Tibial artery (tissue), 4 donors: ENCODE measurements around the gene THADA.

ENCODE experiments used
- DNase-seq, 2 donors: peaks; one replicate each; pipeline ENCODE4 v3.0.0-alpha.2; 2019
- H3K27ac ChIP-seq, 2 donors: fragments of 200-600 bp; sonication (generic) in 1 of 2; 1 replicate in 1 of 2; 2 replicates in 1 of 2; pipeline ENCODE4 v1.5.1; 2018 to 2019; ENCODE audit warnings: mild to moderate bottlenecking in 1 of 2
- H3K27me3 ChIP-seq, 2 donors: fragments of 200-600 bp; sonication (generic) in 1 of 2; one replicate each; pipeline versions ENCODE4 v1.5.1 to v1.6.0; 2016 to 2019
- H3K36me3 ChIP-seq, 3 donors: fragments of 200-600 bp; sonication (generic) in 2 of 3; one replicate each; pipeline ENCODE4 v1.5.1; 2016 to 2019; ENCODE audit warnings: mild to moderate bottlenecking in 2 of 3
- H3K4me1 ChIP-seq, 4 donors: fragments of 200-600 bp; sonication (generic) in 2 of 4; 1 replicate in 3 of 4; 2 replicates in 1 of 4; pipeline ENCODE4 v1.5.1; 2016 to 2019
- H3K4me3 ChIP-seq, 2 donors: fragments of 200-600 bp; sonication (generic) in 1 of 2; 1 replicate in 1 of 2; 2 replicates in 1 of 2; pipeline ENCODE4 v1.5.1; 2018 to 2019; ENCODE audit warnings: mild to moderate bottlenecking in 2 of 2
- H3K9me3 ChIP-seq, 3 donors: fragments of 200-600 bp; sonication (generic) in 1 of 3; one replicate each; pipeline ENCODE4 v1.5.1; 2016 to 2019
- intact Hi-C: fragments of 100-400 bp; cut with DNase I; formaldehyde crosslinking; loops from one replicate; pipeline ENCODE4 v1.15.0; 2023; ENCODE audit warnings: low total_unique reads
- TF ChIP-seq, protein P1 (sequence below), 2 experiments: fragments of 200-600 bp in 1 of 2; fragments of 450-650 bp in 1 of 2; IDR thresholded peaks; one replicate each; pipeline ENCODE4 v1.5.1; 2017 to 2019; ENCODE audit warnings: antibody characterized with exemption in 2 of 2, mild to moderate bottlenecking in 1 of 2, moderate library complexity in 1 of 2

Gene THADA

DNA sequence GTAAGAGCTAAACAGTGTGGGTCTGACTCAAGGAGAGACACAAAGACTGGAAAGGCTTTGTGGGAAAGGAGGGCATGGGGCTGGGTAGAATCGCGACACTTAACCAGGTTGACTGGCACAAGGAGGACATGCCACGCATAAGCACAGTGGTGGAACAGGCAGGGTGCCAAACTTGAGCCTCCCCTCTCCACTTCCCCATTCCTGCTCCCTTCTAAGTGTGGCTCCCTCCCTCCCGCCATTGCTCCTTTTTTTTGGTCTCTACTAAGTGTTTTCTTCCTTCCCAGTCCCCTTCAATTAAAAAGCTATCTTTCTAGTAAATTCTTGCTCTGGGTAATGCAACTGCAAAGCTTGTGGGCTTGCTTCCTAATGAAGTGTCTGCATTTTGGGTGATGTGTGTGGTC, 329.1 kb downstream of the THADA start:
- intact Hi-C loops: no loop called here
- H3K9me3 ChIP-seq: no peaks in the 10 kb centered on the region
- no peaks in the 10 kb centered on the region for H3K36me3 ChIP-seq
- DNase-seq: peak; percentile 73 to 81
- TF ChIP-seq, protein P1, sequence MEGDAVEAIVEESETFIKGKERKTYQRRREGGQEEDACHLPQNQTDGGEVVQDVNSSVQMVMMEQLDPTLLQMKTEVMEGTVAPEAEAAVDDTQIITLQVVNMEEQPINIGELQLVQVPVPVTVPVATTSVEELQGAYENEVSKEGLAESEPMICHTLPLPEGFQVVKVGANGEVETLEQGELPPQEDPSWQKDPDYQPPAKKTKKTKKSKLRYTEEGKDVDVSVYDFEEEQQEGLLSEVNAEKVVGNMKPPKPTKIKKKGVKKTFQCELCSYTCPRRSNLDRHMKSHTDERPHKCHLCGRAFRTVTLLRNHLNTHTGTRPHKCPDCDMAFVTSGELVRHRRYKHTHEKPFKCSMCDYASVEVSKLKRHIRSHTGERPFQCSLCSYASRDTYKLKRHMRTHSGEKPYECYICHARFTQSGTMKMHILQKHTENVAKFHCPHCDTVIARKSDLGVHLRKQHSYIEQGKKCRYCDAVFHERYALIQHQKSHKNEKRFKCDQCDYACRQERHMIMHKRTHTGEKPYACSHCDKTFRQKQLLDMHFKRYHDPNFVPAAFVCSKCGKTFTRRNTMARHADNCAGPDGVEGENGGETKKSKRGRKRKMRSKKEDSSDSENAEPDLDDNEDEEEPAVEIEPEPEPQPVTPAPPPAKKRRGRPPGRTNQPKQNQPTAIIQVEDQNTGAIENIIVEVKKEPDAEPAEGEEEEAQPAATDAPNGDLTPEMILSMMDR (IDR thresholded peaks at IDR 0.05): no peak
- no peak overlapping the region for H3K4me3 ChIP-seq
- H3K27ac ChIP-seq: peak overlapping the region; percentile 86 to 90
- no peaks in the 10 kb centered on the region for H3K27me3 ChIP-seq
- peaks cover 0 to 74% (median 61%) of the 10 kb centered on the region in 4 donors for H3K4me1 ChIP-seq

DNA sequence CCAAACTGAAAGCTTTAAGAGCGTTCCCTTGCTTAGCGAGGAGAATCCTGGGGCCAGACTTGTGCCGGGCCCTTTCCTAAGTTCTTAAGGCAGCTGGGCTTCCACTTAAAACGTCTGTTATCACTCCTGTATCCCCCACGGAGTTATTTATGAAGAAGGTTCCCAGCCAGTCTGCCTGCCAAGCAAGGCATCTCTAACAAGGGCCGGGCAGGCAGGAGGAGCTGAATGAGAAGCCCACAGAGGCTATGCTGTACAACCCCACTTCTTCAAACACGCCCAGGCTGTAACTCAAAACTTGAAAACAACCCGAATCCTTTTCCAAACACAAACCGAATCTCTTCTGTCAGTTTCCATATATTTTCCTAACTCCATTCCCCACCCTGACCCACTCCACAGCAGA, 330.4 kb downstream of the THADA start:
- H3K4me1 ChIP-seq: peaks cover 0 to 68% (median 56%) of the 10 kb centered on the region in 4 donors
- TF ChIP-seq, protein P1 (IDR thresholded peaks at IDR 0.05): no peak
- H3K27ac ChIP-seq: peak overlapping the region; percentile 86 to 90
- H3K4me3 ChIP-seq: peak overlapping the region in 1 of 2 donors; percentile 1
- intact Hi-C loops: no loop called here
- no peaks in the 10 kb centered on the region for H3K9me3 ChIP-seq
- H3K36me3 ChIP-seq: no peaks in the 10 kb centered on the region
- H3K27me3 ChIP-seq: no peaks in the 10 kb centered on the region
- peak; percentile 43 to 69 for DNase-seq

GRCh38 chr2:43265001-43265400, 330.8 kb downstream of the THADA start:
- Histone ChIP-seq H3K27me3 (no peaks in the 10 kb centered on the region), H3K4me1 (peaks cover 0 to 64% (median 52%) of the 10 kb centered on the region in 4 donors), H3K36me3 (no peaks in the 10 kb centered on the region), H3K9me3 (no peaks in the 10 kb centered on the region), H3K27ac (peak overlapping the region; percentile 86 to 90), H3K4me3 (peak overlapping the region in 1 of 2 donors; percentile 1)
- intact Hi-C loops: no loop called here
- TF ChIP-seq, protein P1 (IDR thresholded peaks at IDR 0.05): no peak
- peak; percentile 53 to 83 for DNase-seq

DNA sequence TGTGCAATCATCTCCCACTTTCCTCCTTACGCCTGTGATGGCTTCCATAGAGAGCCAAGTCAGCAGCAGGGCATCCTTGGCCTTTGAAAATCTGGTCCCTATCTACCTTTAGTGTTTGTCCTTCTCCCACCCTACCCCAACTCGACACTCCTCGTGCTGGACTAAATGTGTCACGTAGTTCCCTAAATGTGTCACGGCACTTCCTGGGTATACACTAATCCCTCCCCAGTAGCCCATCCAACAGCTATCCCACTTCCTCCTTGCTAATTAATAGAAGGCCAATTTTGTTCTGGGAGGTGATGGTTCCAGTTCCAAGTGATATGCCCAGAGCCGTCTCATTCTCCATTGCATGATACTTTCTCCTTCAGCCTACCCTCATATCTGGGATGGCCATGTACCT, 332.9 kb downstream of the THADA start:
- Histone ChIP-seq H3K27ac (no peak overlapping the region), H3K4me3 (no peak overlapping the region), H3K9me3 (no peaks in the 10 kb centered on the region), H3K4me1 (peaks cover 0 to 44% (median 32%) of the 10 kb centered on the region in 4 donors), H3K27me3 (no peaks in the 10 kb centered on the region), H3K36me3 (no peaks in the 10 kb centered on the region)
- intact Hi-C loops: no loop called here
- DNase-seq: no peak
- TF ChIP-seq, protein P1 (IDR thresholded peaks at IDR 0.05): no peak

DNA sequence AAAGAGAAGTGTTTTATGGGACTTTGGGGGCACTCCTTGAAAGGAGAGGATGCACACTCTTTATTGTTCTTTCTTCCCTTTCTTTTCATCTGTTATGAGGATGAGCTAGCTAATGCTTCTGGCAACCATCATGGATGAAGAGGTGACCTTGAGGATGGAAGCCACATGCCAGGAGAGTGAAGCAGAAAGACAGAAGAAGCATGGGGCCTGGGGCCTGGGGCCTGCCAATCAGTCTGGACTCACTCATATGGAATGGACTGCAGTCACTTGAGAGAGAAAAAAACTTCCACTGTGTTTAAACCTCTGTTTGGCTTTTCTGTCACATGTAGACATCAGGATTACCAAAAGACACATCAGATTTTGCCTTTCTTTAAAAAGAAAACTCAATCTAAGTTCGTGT, 333.6 kb downstream of the THADA start:
- no peak for DNase-seq
- H3K27ac ChIP-seq: no peak overlapping the region
- intact Hi-C loops: no loop called here
- no peaks in the 10 kb centered on the region for H3K27me3 ChIP-seq
- no peak overlapping the region for H3K4me3 ChIP-seq
- no peaks in the 10 kb centered on the region for H3K9me3 ChIP-seq
- TF ChIP-seq, protein P1 (IDR thresholded peaks at IDR 0.05): no peak
- peaks cover 0 to 2% (median 2%) of the 10 kb centered on the region in 3 donors for H3K36me3 ChIP-seq
- H3K4me1 ChIP-seq: peaks cover 0 to 36% (median 26%) of the 10 kb centered on the region in 4 donors

DNA sequence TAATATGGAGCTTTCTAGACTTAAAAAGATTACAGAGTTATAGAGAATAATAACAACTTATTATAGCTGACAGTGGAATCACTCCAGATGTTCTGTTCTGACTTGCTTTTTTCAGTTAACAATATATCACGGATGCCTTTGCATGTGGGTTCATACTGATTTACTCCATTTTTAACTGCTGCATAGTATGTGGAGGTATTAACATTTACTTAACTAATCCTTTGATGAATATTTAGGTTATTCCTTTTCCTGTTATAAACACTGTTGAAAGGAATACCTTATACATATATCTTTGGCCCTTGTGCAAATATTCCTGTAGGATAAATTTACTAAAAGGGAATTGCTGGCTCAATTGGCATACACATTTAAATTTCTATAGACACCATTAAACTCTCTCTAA, 336.3 kb downstream of the THADA start:
- TF ChIP-seq, protein P1 (IDR thresholded peaks at IDR 0.05): no peak
- no peaks in the 10 kb centered on the region for H3K9me3 ChIP-seq
- peaks cover 0 to 6% (median 4%) of the 10 kb centered on the region in 3 donors for H3K36me3 ChIP-seq
- intact Hi-C loops: no loop called here
- H3K4me1 ChIP-seq: peaks cover 0 to 22% (median 11%) of the 10 kb centered on the region in 4 donors
- H3K27ac ChIP-seq: no peak overlapping the region
- H3K27me3 ChIP-seq: no peaks in the 10 kb centered on the region
- no peak overlapping the region for H3K4me3 ChIP-seq
- DNase-seq: no peak
